Trophoblast cell (in vitro differentiated cells and primary cell): ENCODE data around the gene GNAI1.

Experiments
- DNase-seq, 2 donors: peaks; one replicate each; pipeline ENCODE4 v3.0.0-alpha.2; 2016
- H2AFZ ChIP-seq: 2 replicates; pipeline ENCODE4 v1.6.1; 2013; ENCODE audit warnings: low read length, moderate library complexity, mild to moderate bottlenecking; ENCODE audit not compliant: insufficient read depth, poor library complexity
- H2AK5ac ChIP-seq: 2 replicates; pipeline ENCODE4 v1.6.1; 2013; ENCODE audit warnings: mild to moderate bottlenecking, low read length
- H2BK120ac ChIP-seq: 2 replicates; pipeline ENCODE4 v1.6.1; 2013; ENCODE audit warnings: low read length, mild to moderate bottlenecking, moderate library complexity; ENCODE audit not compliant: insufficient read depth, poor library complexity
- H2BK12ac ChIP-seq: 2 replicates; pipeline ENCODE4 v1.6.1; 2013; ENCODE audit warnings: mild to moderate bottlenecking, low read length, moderate library complexity
- H2BK5ac ChIP-seq: 2 replicates; pipeline ENCODE4 v1.6.1; 2013; ENCODE audit warnings: low read length, low read depth, moderate library complexity, mild to moderate bottlenecking; ENCODE audit not compliant: poor library complexity
- H3K14ac ChIP-seq: 2 replicates; pipeline ENCODE4 v1.6.1; 2013; ENCODE audit warnings: mild to moderate bottlenecking, low read length
- H3K18ac ChIP-seq: 2 replicates; pipeline ENCODE4 v1.6.1; 2013; ENCODE audit warnings: mild to moderate bottlenecking, low read length
- H3K23ac ChIP-seq: 2 replicates; pipeline ENCODE4 v1.6.1; 2013; ENCODE audit warnings: low read length
- H3K27ac ChIP-seq: 2 replicates; pipeline ENCODE4 v1.5.1; 2013; ENCODE audit warnings: low read depth, mild to moderate bottlenecking, inconsistent platforms, low read length, moderate library complexity
- H3K27me3 ChIP-seq: 2 replicates; pipeline ENCODE4 v1.6.1; 2013; ENCODE audit warnings: inconsistent platforms, mild to moderate bottlenecking, low read length, moderate library complexity; ENCODE audit not compliant: insufficient read depth
- H3K36me3 ChIP-seq, 2 experiments: 1 replicate in 1 of 2; 2 replicates in 1 of 2; pipeline ENCODE4 v1.6.1; 2013; ENCODE audit warnings: low read length in 2 of 2, mild to moderate bottlenecking in 2 of 2, moderate library complexity in 1 of 2; ENCODE audit not compliant: insufficient read depth in 2 of 2, control insufficient read depth in 1 of 2
- H3K4ac ChIP-seq: 2 replicates; pipeline ENCODE4 v1.6.1; 2013; ENCODE audit warnings: low read depth, mild to moderate bottlenecking, low read length, moderate library complexity
- H3K4me1 ChIP-seq, 2 experiments: 1 replicate in 1 of 2; 2 replicates in 1 of 2; pipeline ENCODE4 v1.6.1; 2013; ENCODE audit warnings: low read length in 2 of 2, mild to moderate bottlenecking in 2 of 2, moderate library complexity in 1 of 2; ENCODE audit not compliant: insufficient read depth in 2 of 2, control insufficient read depth in 1 of 2
- H3K4me2 ChIP-seq: 2 replicates; pipeline ENCODE4 v1.6.1; 2013; ENCODE audit warnings: inconsistent platforms, mild to moderate bottlenecking, low read length, moderate library complexity
- H3K4me3 ChIP-seq: 2 replicates; pipeline ENCODE4 v1.5.1; 2013; ENCODE audit warnings: mild to moderate bottlenecking, low read depth, low read length, inconsistent platforms
- H3K79me1 ChIP-seq: one replicate; pipeline ENCODE4 v1.6.1; 2013; ENCODE audit warnings: low read length
- H3K79me2 ChIP-seq: 2 replicates; pipeline ENCODE4 v1.6.1; 2013; ENCODE audit warnings: low read length, mild to moderate bottlenecking; ENCODE audit not compliant: control insufficient read depth, insufficient read depth, poor library complexity
- H3K9ac ChIP-seq: 2 replicates; pipeline ENCODE4 v1.6.1; 2013; ENCODE audit warnings: mild to moderate bottlenecking, low read length
- H3K9me3 ChIP-seq: 2 replicates; pipeline ENCODE4 v1.6.1; 2013; ENCODE audit warnings: low read depth, mild to moderate bottlenecking, control low read depth, inconsistent platforms, low read length; ENCODE audit not compliant: insufficient read depth
- H4K12ac ChIP-seq: 2 replicates; pipeline ENCODE4 v1.6.1; 2013; ENCODE audit warnings: low read depth, mild to moderate bottlenecking, low read length, moderate library complexity
- H4K8ac ChIP-seq: 2 replicates; pipeline ENCODE4 v1.6.1; 2013; ENCODE audit warnings: low read depth, mild to moderate bottlenecking, low read length, moderate library complexity
- H4K91ac ChIP-seq: one replicate; pipeline ENCODE4 v1.6.1; 2013; ENCODE audit warnings: low read depth, mild to moderate bottlenecking, low read length, moderate library complexity
- WGBS: extraction: QIAGEN DNeasy Blood & Tissue Kit; methylation state at CpG from one replicate; pipeline ENCODE4 v1.1.7; 2013; ENCODE audit warnings: missing lambda C conversion rate; ENCODE audit not compliant: insufficient read length, insufficient coverage; ENCODE audit errors: extremely low coverage; 5-methylcytosine and 5-hydroxymethylcytosine counted together

The GNAI1 gene

DNA sequence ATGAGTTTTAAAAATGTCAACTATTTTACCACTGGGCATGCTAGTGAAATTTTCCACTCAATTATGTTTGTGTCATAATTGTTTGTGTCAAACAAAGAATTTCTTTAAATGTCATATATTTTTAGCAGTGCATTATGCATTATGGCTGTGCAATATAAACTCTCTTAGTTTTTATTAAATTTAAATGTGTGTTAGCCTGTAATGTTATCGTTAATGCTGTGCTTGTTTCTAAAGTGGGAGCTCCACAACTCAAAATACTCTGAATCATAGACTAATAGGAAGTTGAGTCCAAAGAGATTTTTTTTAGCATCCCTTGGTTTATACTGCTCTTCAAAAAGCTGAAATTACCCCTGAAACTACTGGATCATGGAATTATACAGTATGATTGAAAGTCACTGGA lies 26.8 kb downstream of the GNAI1 start:
- Histone ChIP-seq H2BK5ac (no peak overlapping the region), H2BK12ac (no peak overlapping the region)
- WGBS, result no CpG with 5 or more reads among the region's 1 CpG

DNA sequence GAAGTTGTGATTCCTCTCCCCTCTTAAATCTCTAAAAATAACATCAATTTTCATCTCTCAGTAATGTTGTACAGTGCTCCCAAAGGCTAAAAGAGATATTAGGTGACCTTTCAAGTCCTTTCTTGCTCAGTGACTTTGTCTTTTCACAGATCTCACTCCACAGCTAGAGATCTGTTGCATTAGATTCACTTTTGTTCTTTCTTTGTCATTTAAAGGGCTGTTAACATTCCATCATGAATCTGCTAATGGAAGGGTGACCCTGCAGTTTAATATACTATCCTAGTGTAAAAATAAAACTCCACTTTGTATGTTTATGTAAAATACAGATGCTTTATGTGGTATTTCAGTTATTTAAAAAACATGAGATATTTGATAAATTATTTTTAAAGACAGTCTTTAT lies 30.5 kb downstream of the GNAI1 start:
- Histone ChIP-seq H3K79me2 (no peaks in the 10 kb centered on the region), H3K27me3 (no peaks in the 10 kb centered on the region), H3K14ac (no peak overlapping the region), H3K4me2 (no peak overlapping the region), H3K4ac (no peak overlapping the region), H2AK5ac (no peak overlapping the region), H3K36me3 (no peaks in the 10 kb centered on the region), H2BK12ac (no peak overlapping the region), H3K9me3 (no peaks in the 10 kb centered on the region), H4K12ac (no peak overlapping the region), H3K9ac (no peak overlapping the region), H2BK120ac (no peak overlapping the region), H3K79me1 (no peaks in the 10 kb centered on the region), H3K4me1 (no peaks in the 10 kb centered on the region), H2BK5ac (no peak overlapping the region), H4K91ac (no peak overlapping the region), H3K18ac (no peak overlapping the region), H3K23ac (no peak overlapping the region), H3K27ac (no peak overlapping the region), H3K4me3 (no peak overlapping the region), H4K8ac (no peak overlapping the region), H2AFZ (no peak overlapping the region)
- DNase-seq, result no peak

More for the DNA sequence above, 26.8 kb downstream of the GNAI1 start:
- H3K9ac ChIP-seq, result no peak overlapping the region
- H3K27ac ChIP-seq, result no peak overlapping the region
- no peaks in the 10 kb centered on the region for H3K36me3 ChIP-seq
- H3K79me1 ChIP-seq, result no peaks in the 10 kb centered on the region
- no peaks in the 10 kb centered on the region for H3K9me3 ChIP-seq
- H2AFZ ChIP-seq, result no peak overlapping the region
- H4K12ac ChIP-seq, result no peak overlapping the region
- H2BK120ac ChIP-seq, result no peak overlapping the region
- H3K27me3 ChIP-seq, result no peaks in the 10 kb centered on the region
- H2AK5ac ChIP-seq, result no peak overlapping the region
- DNase-seq, result peak in 1 of 2 donors; percentile 27
- H3K4me2 ChIP-seq, result no peak overlapping the region
- H3K4me1 ChIP-seq, result no peaks in the 10 kb centered on the region
- no peak overlapping the region for H3K4me3 ChIP-seq
- no peak overlapping the region for H3K14ac ChIP-seq
- H3K23ac ChIP-seq, result no peak overlapping the region
- no peak overlapping the region for H3K18ac ChIP-seq
- H3K4ac ChIP-seq, result no peak overlapping the region
- H4K91ac ChIP-seq, result no peak overlapping the region
- no peak overlapping the region for H4K8ac ChIP-seq
- peaks cover 6% of the 10 kb centered on the region for H3K79me2 ChIP-seq

DNA sequence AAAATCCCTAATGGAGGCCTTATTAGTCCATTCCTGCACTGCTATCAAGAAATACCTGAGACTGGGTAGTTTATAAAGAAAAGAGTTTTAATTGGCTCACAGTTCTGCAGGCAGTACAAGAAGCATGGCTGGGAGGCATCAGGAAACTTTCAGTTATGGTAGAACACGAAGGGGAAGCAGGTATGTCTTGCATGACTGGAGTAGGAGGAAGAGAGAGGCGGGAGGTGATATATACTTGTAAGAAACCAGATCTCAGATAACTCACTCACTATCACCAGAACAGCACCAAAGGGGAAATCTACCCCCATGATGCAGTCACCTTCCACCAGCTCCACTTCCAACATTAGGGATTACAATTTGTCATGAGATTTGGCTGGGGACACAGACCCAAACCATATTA lies 35.8 kb downstream of the GNAI1 start:
- Histone ChIP-seq H2BK12ac (no peak overlapping the region), H3K9me3 (no peaks in the 10 kb centered on the region), H3K23ac (no peak overlapping the region), H3K9ac (no peak overlapping the region), H2AK5ac (no peak overlapping the region), H2BK120ac (no peak overlapping the region), H4K8ac (no peak overlapping the region), H3K79me1 (no peaks in the 10 kb centered on the region), H3K4me3 (no peak overlapping the region), H3K27me3 (no peaks in the 10 kb centered on the region), H3K4ac (no peak overlapping the region), H3K36me3 (no peaks in the 10 kb centered on the region), H3K14ac (no peak overlapping the region), H3K79me2 (no peaks in the 10 kb centered on the region), H4K12ac (no peak overlapping the region), H3K27ac (no peak overlapping the region), H2BK5ac (no peak overlapping the region), H4K91ac (no peak overlapping the region), H2AFZ (no peak overlapping the region), H3K4me2 (no peak overlapping the region), H3K4me1 (no peaks in the 10 kb centered on the region), H3K18ac (no peak overlapping the region)
- DNase-seq, result no peak
- WGBS, result no CpG with 5 or more reads among the region's 2 CpGs

GRCh38 chr7:80172387-80172786 lies 37.8 kb downstream of the GNAI1 start:
- no peak overlapping the region for H3K14ac ChIP-seq
- no peaks in the 10 kb centered on the region for H3K9me3 ChIP-seq
- H3K4me1 ChIP-seq, result no peaks in the 10 kb centered on the region
- H3K9ac ChIP-seq, result no peak overlapping the region
- H4K12ac ChIP-seq, result no peak overlapping the region
- no peak overlapping the region for H2BK5ac ChIP-seq
- no peak overlapping the region for H4K8ac ChIP-seq
- no peak overlapping the region for H3K27ac ChIP-seq
- H3K79me2 ChIP-seq, result no peaks in the 10 kb centered on the region
- H3K18ac ChIP-seq, result no peak overlapping the region
- H2AK5ac ChIP-seq, result no peak overlapping the region
- H3K27me3 ChIP-seq, result no peaks in the 10 kb centered on the region
- no peak overlapping the region for H2BK120ac ChIP-seq
- H2AFZ ChIP-seq, result no peak overlapping the region
- no peak overlapping the region for H3K4me3 ChIP-seq
- H3K4me2 ChIP-seq, result no peak overlapping the region
- H3K23ac ChIP-seq, result no peak overlapping the region
- H4K91ac ChIP-seq, result no peak overlapping the region
- H3K36me3 ChIP-seq, result no peaks in the 10 kb centered on the region
- peak in 1 of 2 donors; percentile 61 for DNase-seq
- no CpG with 5 or more reads among the region's 4 CpGs for WGBS
- no peak overlapping the region for H3K4ac ChIP-seq
- H2BK12ac ChIP-seq, result no peak overlapping the region
- H3K79me1 ChIP-seq, result no peaks in the 10 kb centered on the region
